GM18502 (cell line): ENCODE data around the gene STPG1.

Experiments
- ATAC-seq: cut with Tn5 transposase; IDR thresholded peaks from one replicate; pipeline ENCODE4 v1.9.1; 2021; ENCODE audit warnings: mild to moderate bottlenecking; ENCODE audit not compliant: unreplicated experiment, poor library complexity

Gene STPG1

GRCh38 chr1:24400065-24400464, 13.5 kb downstream of the STPG1 start:
- no peak for ATAC-seq

GRCh38 chr1:24393892-24394291, 19.7 kb downstream of the STPG1 start:
- no peak for ATAC-seq

- ATAC-seq = no peak
Measured at GRCh38 chr1:24392982-24393650, 20.5 kb downstream of the STPG1 start.

- no peak for ATAC-seq
Measured at GRCh38 chr1:24392604-24392946, 21.0 kb downstream of the STPG1 start.

GRCh38 chr1:24391882-24392603, 21.5 kb downstream of the STPG1 start:
- peak; percentile 71 for ATAC-seq

- ATAC-seq = peak; percentile 63
Measured at GRCh38 chr1:24390924-24391782, 22.4 kb downstream of the STPG1 start.

- ATAC-seq = no peak
Measured at GRCh38 chr1:24389231-24389678, 24.3 kb downstream of the STPG1 start.

GRCh38 chr1:24388331-24388885, 25.2 kb downstream of the STPG1 start:
- no peak for ATAC-seq

- no peak for ATAC-seq
Measured at GRCh38 chr1:24387636-24388175, 25.9 kb downstream of the STPG1 start.

- ATAC-seq = no peak
Measured at GRCh38 chr1:24386931-24387330, 26.7 kb downstream of the STPG1 start.

GRCh38 chr1:24386241-24386640, 27.3 kb downstream of the STPG1 start:
- no peak for ATAC-seq

- no peak for ATAC-seq
Measured at GRCh38 chr1:24385160-24385940, 28.2 kb downstream of the STPG1 start.

GRCh38 chr1:24384251-24385090, 29.1 kb downstream of the STPG1 start:
- ATAC-seq = no peak

- ATAC-seq = no peak
Measured at GRCh38 chr1:24383381-24383940, 30.1 kb downstream of the STPG1 start.

GRCh38 chr1:24382165-24382577, 31.4 kb downstream of the STPG1 start:
- ATAC-seq = no peak

- no peak for ATAC-seq
Measured at GRCh38 chr1:24381256-24381655, 32.3 kb downstream of the STPG1 start.

- no peak for ATAC-seq
Measured at GRCh38 chr1:24380508-24380907, 33.1 kb downstream of the STPG1 start.

- no peak for ATAC-seq
Measured at GRCh38 chr1:24379733-24380315, 33.8 kb downstream of the STPG1 start.
